Spleen (tissue), 7 donors: Measurements from ENCODE around the gene WNT2B.

Experiments
- CTCF ChIP-seq, 11 experiments: fragments of 200-600 bp in 7 of 11; fragments of 450-650 bp in 4 of 11; sonication (generic) in 4 of 11; IDR thresholded peaks in 8 of 11; conservative IDR thresholded peaks in 3 of 11; 1 replicate in 7 of 11; 2 replicates in 4 of 11; pipeline versions ENCODE4 v1.4.0 to v1.8.0; 2016 to 2021; ENCODE audit warnings: antibody characterized with exemption in 11 of 11, inconsistent platforms in 4 of 11, mild to moderate bottlenecking in 1 of 11
- POLR2A ChIP-seq, 3 donors: fragments of 450-650 bp; IDR thresholded peaks; one replicate each; pipeline ENCODE4 v1.5.1; 2017; ENCODE audit warnings: antibody characterized with exemption in 3 of 3, mild to moderate bottlenecking in 1 of 3
- donor health status: DM: no; HTN: no; CAD: no; lungs with moderate emphysema.
- donor health status: DM: no; HTN: no; CAD: no.
- donor health status: DM: no; HTN: no; CAD: no.

GRCh38 chr1:112462953-112463279 is 45.8 kb upstream of the WNT2B start:
- TF ChIP-seq POLR2A (IDR thresholded peaks at IDR 0.05) (no peak), CTCF (IDR thresholded peaks at IDR 0.05 in 8 of 11, conservative IDR thresholded peaks at IDR 0.05 in 3 of 11) (no peak)
